Endometrium (tissue), 2 donors: ENCODE measurements around the gene RBM23.
"Not testable (repeated sequence)": the region's sequence is repeated elsewhere in the genome, so short reads cannot be mapped to it uniquely, and the experiment has no call there.

ENCODE experiments used
- FAIRE-seq: peaks from 2 replicates; lab custom pipeline; 2012; peaks lifted over from hg19 to GRCh38; lab: Jason Lieb, UNC
- donor health status: control.
- donor health status: control.

Gene RBM23

GRCh38 chr14:22918804-22919600, at the start of gene RBM23:
Gene RBM23 (minus strand): TSS chr14:22919149.
- peak; percentile 98 for FAIRE-seq

- no peak for FAIRE-seq
Measured at GRCh38 chr14:22966783-22967269, 47.9 kb upstream of the RBM23 start.

- FAIRE-seq = not testable (repeated sequence)
Measured at GRCh38 chr14:22965916-22966782, 47.2 kb upstream of the RBM23 start.

- no peak for FAIRE-seq
Measured at GRCh38 chr14:22962061-22962676, 43.2 kb upstream of the RBM23 start.

GRCh38 chr14:22955702-22956569, 37.0 kb upstream of the RBM23 start:
- peak; percentile 35 for FAIRE-seq

GRCh38 chr14:22952418-22952817, 33.5 kb upstream of the RBM23 start:
- no peak for FAIRE-seq

- FAIRE-seq = not testable (repeated sequence)
Measured at GRCh38 chr14:22951795-22952194, 32.8 kb upstream of the RBM23 start.

- FAIRE-seq = no peak
Measured at GRCh38 chr14:22945642-22946041, 26.7 kb upstream of the RBM23 start.

GRCh38 chr14:22939684-22940083, 20.7 kb upstream of the RBM23 start:
- FAIRE-seq = no peak

- no peak for FAIRE-seq
Measured at GRCh38 chr14:22935156-22935555, 16.2 kb upstream of the RBM23 start.

GRCh38 chr14:22932146-22932545, 13.2 kb upstream of the RBM23 start:
- FAIRE-seq = no peak

- FAIRE-seq = no peak
Measured at GRCh38 chr14:22929961-22930364, 11.0 kb upstream of the RBM23 start.

GRCh38 chr14:22929104-22929960, 10.4 kb upstream of the RBM23 start, which contains the start of gene PRMT5:
Gene PRMT5 (minus strand): TSS chr14:22929376. CDS start chr14:22929361, 15 bp downstream.
- FAIRE-seq = peak; percentile 94

GRCh38 chr14:22928237-22929103, 9.5 kb upstream of the RBM23 start:
- no peak for FAIRE-seq

- no peak for FAIRE-seq
Measured at GRCh38 chr14:22926316-22926715, 7.4 kb upstream of the RBM23 start.

GRCh38 chr14:22925513-22925912, 6.6 kb upstream of the RBM23 start:
- FAIRE-seq = no peak

GRCh38 chr14:22923746-22924145, 4.8 kb upstream of the RBM23 start:
- FAIRE-seq = no peak

GRCh38 chr14:22922294-22922693, 3.3 kb upstream of the RBM23 start:
- FAIRE-seq = no peak

GRCh38 chr14:22920697-22921096, 1.7 kb upstream of the RBM23 start:
- FAIRE-seq = no peak

- FAIRE-seq = no peak
Measured at GRCh38 chr14:22919601-22919921, 612 bp upstream of the RBM23 start.
